Uterus (tissue), 4 donors: ENCODE data around the gene IQCH. TPM values are rescaled to one million over a fixed set of nuclear protein-coding genes. Genes with fewer than 3 reads are reported as not detected.

Experiments
- total RNA-seq, 4 donors: library from RNA; depleted of rRNA in 3 of 4; stranded (reverse); fragments of >200 nt in 3 of 4; gene quantifications; one replicate each; pipeline versions ENCODE4 v1.1.0 to v1.2.4, GENCODE V29; 2014 to 2023
- donor health status: DM: yes; HTN: yes; CAD: no.

Gene IQCH
- total RNA-seq, 4 donors from 2014 or later = 0.26 to 3.0 (median 1.7) TPM

Other genes with a start within 250 kb of the IQCH start
- 10 to 100 TPM; 14.3 to 66.9 (median 32.3) TPM for gene SMAD3, start 189.2 kb upstream of the IQCH start, total RNA-seq
- gene AAGAB, start 125 bp upstream of the IQCH start, total RNA-seq = 10 to 100 TPM; 25.5 to 44.8 (median 39.4) TPM